ENCODE data around the gene ACAP3.

- TF ChIP-seq POLR2A (IDR thresholded peaks at IDR 0.05) (no peak), CTCF (IDR thresholded peaks at IDR 0.05) (no peak), POLR2AphosphoS5 (IDR thresholded peaks at IDR 0.05) (no peak)
These were observed 19.6 kb upstream of the ACAP3 start for GRCh38 chr1:1327291-1327690.

All from breast epithelium (tissue), 3 donors.